HG02759 (cell line): Measurements from ENCODE around the gene ZHX3.
"Not testable (repeated sequence)": the region's sequence is repeated elsewhere in the genome, so short reads cannot be mapped to it uniquely, and the experiment has no call there.

Experiments used
- ATAC-seq: cut with Tn5 transposase; IDR thresholded peaks from one replicate; pipeline ENCODE4 v1.9.1; 2021; ENCODE audit warnings: mild to moderate bottlenecking, moderate library complexity; ENCODE audit not compliant: unreplicated experiment

The ZHX3 gene

DNA sequence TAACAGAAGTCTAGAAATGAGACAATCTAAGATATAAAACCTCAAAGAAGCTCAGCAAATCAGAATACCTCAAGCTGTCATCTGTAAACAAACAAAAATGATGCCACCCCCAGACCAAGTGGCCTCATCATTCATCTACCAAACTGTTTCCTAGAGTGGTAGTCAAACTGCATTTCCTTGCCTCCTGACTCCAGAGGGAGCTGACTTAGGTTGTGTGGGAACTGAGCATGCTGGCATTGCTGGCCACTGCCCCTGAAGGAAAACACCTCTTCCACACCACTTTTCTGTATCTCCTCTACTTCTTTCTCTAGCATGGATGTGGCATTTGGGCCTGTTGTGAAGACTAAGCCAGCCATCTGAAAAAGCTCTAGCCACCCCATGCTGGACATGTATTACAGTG is 56.3 kb downstream of the ZHX3 start:
- no peak for ATAC-seq

DNA sequence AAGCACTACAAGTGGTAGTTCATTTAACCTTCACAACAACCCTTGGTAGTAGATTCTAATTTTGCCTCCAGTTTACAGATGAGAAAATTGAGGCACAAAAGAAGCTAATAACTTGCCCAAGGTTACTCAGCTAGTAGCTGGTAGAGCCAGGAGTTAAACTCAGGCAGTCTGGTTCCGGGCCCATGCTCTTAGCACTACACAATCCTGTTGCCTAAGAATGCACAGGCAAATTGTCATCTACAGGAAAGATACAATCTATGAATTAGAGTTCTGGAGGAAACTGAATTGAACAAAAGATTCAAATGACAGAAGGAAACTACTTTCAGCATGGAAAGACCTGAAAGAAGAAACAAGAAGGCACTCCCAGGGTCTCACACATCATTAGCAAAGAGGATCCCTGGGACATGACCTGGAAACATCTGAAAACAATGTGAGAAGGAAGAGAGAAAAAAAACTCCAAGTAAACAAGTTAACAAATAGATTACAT is 56.8 kb downstream of the ZHX3 start:
- no peak for ATAC-seq

DNA sequence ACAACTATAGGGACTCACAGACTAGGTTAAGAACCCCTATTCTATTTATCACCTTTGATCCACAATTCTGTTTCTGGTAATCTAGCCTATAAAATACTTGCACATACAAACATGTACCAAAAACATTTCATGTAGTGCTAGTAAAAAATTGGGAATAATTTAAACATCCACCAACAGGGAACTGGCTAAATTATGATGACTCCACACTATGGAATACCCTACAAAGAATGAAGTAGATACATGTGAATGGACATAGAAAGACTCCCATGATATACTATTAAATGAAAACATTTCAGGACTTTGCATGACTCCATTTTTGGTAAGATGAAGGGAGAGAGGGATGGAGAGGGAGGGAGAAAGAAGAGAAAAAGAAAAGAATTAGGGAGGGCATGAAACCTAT is 58.2 kb downstream of the ZHX3 start:
- no peak for ATAC-seq

DNA sequence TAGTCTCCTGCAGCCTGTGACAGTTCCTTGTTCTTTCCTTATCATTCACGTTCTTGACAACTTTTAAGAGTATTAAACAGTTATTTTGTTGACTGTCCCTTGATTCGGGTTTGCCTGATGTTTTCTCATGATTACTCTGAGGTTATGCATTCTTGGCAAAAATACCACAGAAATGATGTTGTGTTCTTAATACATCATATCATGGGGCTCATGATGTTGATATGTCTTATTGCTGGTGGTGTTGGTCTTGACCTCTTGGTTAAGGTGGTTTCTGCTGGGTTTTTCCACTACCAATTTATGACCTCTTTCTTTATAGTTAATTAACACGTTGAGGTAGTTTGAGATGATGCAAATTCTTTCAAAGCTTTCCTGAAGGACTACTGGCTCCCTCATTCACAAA is 59.1 kb downstream of the ZHX3 start:
- no peak for ATAC-seq

DNA sequence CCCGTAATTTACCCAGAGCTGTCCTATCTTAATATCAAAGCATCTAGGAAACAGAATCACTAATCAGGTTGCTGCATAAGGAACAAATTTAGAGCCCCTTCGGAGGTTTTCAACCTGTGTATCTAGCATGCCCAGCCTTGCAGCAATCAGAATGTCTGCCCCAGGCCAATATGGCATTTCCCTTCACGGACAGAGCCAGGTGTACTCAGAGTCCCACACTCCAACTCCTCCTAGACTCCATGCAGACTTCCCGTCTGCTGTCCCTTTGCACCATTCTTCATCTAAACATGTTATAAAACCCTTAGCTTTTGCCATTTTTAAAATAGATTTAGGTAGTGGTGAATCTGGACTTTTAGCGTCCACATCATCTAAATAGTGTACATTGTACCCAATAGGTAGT is 61.0 kb downstream of the ZHX3 start:
- no peak for ATAC-seq

DNA sequence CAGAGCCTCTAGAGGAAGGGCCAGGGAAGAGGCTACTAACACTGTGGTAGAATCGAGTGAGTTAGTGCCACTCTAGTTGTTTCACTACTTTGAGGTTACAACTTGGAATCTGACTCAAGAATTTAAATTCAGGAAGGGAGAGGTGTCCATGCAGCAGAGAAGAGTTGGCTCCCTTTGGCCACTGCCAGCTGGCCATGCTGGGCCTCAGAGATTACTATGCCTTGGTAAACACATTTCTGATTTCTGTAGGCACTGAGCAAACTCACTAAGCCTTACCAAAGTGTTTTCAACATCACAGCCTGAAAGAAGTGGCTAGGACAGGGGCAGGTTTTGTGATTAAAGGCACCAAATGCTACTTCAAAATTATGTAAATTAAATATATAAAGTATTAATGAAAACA is 61.9 kb downstream of the ZHX3 start:
- no peak for ATAC-seq

DNA sequence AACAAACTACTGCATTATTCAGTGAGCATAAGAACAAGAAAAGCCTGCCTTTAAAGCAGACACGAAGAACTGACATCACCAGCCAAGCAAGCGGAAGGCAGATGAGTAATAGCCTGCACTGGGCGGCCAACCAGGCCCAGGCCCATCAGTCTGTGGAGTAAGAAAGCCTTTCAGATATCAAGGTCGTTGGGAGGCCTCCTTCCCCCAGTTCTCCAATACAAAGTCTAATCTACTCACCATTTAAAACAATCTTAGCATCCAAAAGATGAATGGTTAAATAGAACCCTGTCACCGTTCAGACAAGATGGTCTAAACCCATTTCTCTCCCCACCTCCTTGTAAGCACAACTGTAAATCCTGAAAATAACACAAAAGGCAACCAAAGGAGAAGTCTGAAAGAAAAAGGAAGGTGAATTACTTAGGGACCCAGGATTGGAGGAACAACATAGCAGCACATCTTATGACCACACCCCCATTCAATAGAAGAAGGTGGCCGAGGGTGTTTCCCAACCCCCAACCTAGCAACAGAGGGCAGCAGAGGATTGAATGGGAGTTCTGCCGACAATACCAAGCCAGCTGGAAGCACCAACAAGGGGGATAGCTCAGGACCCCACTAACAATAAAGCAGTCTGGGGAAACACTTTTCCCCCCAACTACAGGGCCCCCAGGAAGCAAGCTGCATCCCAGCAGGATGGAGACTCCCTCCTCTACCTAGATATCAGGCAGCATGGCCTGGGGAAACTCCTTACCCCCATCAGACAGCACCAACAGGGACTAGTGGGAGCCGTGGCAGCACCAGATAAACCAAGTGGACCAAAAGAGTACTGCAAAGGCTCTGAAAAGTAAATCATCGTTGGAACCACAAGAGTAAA is 67.9 kb downstream of the ZHX3 start:
- peak; percentile 71 for ATAC-seq

DNA sequence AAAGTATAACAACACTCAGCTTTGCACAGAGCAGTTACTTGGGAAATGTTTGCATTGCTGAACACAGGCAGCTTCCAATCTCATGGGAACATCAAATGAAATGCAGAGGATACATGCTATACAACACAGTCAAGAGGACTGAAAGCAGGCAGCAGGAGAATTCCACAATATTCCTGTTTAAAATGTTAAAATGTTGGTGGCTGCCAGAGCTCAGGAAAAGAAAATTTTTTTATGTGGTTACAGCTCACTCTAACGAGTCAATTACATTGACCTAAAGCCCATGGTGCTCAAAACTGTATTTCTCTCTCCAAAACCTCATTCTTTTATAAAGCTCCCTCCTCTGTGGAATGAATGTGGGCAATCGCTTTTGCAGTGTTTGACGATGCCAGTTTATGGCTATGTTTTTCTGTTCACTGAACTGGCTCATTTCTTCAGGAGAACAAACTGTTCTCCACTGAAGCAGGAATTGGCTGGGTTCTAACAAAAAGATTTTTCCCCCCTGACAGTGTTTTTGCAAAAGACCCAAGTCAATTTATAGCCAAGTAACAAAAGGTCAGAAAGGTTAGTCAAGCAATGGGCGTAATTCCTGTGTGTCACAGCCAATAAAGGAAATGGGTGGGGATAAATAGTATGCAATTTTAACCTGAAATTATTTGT is 69.0 kb downstream of the ZHX3 start:
- ATAC-seq: no peak

DNA sequence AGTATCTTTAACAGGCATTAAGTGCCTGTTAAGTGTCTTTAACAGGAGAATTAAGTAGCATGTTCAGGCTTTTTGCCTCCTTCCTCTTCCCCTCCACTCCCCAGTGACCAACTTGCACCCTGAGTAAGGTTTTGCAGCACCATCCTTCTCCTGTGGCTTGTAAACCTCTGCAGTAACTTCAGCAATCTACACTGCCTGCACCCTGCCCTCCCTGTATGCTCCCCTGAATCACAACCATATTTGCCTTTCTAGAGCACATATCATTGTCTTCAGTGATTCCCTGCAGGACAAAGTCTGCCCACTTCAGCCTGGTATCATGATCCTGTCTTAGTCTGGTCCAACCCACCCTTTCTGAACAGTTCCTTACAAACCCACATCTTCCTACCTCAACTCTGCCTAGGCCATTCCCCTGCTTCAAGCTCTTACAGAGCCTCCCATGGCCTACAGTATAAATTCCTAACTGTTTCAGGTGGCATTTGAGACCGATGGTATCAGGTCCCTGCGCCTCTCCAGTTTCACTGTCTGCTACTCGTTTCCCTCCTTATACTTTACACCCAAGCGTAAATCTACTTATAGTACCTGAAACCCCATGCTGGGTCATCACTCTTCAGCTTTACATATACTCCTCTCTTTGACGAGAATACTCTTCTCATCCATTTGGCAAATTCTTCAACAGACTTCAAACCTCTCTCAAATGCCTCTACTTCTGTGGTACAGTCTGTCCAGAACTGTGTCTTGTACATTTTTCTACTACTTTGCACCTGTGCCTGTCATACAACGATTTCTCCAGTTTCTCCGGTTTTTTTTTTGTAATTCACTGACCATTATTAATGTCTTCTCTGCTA is 69.8 kb downstream of the ZHX3 start:
- no peak for ATAC-seq

DNA sequence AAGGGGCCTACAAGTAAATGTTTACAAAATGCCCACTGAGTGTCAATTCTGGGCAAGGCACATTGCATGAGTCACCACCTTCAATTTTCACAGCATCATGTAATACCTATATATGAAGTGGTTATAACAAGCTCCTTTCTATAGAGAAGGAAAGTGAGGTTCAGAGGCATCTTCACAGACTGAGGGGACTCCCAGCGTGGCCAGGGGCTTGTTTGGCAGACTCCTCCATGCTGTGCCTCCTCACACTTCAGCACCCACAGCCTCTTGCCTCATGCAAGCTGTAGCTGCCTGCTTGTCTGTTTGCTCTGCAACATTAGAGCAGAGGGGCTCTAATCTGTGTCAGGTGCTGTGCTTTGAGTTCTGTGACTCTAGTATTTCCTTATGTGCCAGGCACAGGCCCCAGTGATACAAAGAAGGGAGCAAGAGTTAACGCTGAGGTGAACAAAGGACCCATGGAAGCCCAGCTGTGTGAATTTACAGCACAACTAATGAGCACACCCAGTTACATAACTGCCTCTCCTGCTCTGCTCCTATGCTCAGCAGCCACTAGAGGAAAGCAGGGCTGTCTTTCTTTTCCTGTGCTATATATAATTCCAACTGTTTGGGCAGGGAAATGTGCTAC is 72.3 kb downstream of the ZHX3 start:
- ATAC-seq: no peak

DNA sequence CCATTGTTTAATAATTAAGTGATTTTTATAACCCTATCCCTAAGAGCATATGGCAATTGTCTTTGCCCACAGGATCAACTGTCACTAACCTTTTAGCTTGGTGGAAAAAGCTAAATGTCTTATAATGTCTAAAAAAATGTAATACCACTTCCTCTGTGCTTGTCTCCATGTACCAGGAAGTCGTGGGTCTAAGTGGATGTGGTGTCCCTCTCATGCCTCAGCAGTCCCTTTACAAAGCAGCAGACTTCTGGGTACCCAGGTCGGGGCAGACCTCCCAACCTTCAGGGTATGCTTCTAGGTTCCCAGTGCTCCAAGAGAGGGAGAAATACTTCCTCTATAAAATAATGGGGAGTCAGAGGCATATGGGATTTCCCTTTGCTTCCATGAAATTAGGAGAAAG is 74.7 kb downstream of the ZHX3 start:
- ATAC-seq: no peak

DNA sequence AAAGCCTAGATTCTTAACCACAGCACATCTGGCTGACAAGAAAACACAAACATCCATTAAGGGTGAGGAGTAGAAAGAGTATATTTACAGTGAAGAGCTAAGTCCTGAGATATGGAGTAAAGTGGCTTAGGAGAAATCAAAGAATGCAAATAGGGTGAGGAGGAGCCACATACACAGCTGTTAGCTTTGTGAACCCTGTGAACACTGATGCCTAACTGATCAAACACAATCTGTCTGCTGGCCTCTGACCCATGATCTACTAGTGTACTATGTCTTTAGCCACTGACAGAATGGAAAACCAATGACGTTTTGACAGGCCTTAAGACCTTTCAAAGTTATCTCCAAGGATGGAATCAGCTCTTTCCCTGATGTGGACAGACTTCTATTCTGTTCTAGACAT is 75.2 kb downstream of the ZHX3 start:
- no peak for ATAC-seq

DNA sequence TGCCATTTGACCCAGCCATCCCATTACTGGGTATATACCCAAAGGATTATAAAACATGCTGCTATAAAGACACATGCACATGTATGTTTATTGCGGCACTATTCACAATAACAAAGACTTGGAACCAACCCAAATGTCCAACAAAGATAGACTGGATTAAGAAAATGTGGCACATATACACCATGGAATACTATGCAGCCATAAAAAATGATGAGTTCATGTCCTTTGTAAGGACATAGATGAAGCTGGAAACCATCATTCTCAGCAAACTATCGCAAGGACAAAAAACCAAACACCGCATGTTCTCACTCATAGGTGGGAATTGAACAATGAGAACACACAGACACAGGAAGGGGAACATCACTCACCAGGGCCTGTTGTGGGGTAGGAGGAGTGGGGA is 80.3 kb downstream of the ZHX3 start:
- ATAC-seq: not testable (repeated sequence)

DNA sequence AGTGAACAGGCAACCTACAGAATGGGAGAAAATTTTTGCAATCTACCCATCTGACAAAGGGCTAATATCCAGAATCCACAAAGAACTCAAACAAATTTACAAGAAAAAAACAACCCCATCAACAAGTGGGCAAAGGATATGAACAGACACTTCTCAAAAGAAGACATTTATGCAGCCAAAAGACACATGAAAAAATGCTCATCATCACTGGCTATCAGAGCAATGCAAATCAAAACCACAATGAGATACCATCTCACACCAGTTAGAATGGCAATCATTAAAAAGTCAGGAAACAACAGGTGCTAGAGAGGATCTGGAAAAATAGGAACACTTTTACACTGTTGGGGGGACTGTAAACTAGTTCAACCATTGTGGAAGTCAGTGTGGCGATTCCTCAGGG is 80.7 kb downstream of the ZHX3 start:
- ATAC-seq: not testable (repeated sequence)

DNA sequence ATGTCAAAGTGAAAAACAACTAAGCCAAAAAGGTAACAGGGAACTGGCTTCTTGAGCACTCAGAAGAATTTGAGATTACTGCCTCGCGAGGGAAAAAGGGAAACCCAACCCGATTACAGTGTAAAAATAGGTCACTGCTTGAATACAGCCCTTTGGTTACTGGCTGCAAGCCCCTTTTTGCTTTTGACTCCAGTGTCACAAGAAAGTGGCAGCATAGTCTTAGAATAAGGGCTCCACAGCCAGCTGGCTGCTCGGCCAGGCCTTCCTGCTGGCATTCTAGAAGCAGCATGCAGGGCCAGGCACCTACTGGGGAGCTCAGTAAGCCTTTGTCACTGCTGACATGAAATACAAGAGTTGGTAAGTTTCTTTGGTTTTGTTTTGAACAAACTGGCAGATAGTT is 83.0 kb downstream of the ZHX3 start:
- no peak for ATAC-seq

DNA sequence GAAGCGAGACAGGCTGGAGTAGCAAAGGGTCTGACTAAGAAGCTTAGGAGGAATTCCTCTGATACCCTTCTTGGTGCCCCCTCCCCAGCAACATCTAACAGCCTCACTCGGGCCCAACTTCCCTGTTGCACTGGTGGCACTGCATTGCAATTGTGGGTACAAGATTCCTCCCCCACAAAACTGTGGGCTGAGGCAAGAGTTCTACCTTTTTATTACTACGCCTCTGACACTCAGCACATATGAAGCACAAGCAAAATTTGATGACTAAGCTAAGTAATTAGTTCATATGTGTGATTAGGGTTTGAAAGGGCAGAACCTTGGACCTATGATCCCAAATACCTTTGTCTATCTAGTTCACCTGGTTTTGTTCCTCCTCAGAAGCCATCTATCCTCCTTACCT is 83.5 kb downstream of the ZHX3 start:
- no peak for ATAC-seq

DNA sequence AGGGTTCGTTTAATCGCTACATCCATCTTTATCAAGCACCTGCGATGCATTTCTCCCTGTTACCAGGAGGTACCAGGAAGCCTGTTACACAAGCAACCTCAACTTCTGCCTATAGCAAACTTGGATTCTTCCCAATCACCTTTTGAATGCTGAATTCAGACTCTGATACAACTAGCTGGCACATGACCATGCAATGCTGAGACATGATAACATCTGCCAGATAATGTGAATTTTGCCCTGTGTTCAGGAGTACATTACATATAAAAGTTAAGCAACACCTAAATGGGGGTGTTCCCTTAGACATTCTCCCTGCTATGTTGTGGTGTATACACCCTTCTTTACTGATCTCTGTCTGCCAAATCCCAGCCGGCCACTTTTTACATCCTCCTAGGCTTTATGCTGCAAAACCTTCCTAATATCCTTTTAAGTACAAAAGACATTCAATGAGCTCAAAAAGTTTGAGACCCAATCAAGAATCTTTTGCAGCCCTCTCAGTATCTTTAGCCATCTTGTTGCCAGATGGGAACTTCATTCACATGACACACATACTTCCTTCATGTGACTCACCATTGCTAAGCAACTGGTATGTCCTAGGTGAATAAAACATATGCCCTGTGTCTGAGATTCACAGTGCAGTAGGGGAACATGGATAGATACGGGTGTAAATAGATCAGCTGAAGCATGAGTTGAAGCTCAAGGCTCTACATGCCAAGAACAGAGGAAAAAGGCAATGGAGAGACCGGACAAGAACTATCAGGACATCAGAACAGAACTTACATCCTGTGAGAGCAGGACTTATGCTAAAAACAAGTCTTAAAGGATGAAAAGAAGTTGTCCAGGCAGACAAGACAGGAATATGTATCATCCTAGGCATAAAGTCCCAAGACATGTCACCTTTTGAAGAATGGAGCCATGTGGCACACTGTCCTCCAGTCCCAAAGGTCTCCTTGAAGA is 84.3 kb downstream of the ZHX3 start:
- ATAC-seq: no peak

DNA sequence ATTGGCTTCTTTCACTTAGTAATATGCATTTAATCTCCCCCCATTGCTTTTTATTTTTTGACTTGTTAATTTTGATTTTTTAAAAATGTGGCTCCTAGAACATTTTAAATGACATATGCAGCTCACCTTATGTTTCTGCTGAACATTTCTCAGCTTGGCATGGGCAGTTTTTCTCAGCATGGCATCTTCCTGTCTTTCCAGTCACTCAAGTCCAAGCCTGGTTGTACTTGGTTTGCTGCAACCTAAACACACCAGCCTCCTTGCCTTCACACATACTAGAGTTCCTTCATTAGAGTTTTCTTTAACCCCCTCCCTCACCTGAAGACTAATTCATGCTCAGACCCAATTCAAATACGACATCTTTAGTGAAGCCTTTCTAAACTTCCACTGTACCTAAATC is 86.4 kb downstream of the ZHX3 start:
- ATAC-seq: no peak

DNA sequence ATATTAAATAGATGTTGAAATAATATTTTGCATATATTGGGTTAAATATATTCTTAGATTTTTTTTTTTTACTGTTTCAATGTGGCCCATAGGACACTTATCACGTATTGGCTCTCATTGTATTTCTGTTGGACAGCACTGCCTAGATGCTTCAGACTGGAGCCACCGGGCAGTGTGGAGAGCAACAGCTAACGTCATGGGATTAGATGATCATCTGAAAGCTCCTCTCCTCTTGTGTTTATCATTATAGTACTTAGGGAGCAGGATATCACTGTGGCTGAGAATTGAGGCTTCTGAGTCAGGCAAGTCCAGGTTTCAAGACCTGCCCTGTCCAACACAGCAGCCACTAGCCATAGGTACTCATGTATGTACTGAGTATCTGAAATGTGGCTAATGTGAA is 87.4 kb downstream of the ZHX3 start:
- no peak for ATAC-seq

DNA sequence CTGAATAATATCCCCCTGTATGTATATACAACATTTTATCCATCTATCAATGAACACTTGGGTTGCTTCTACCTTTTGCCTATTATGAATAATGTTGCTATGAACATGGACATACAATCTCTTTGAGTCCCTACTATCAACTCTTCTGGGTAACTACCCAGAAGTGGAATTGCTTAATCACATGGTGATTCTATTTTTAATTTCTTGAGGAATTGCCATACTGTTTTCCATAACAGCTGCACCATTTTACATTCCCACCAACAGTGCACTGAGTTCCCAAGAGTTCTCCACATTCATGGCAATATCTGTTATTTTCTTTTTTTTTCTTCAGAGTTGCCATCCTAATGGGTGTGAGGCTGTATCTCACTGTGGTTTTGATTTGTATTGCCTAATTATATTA is 88.3 kb downstream of the ZHX3 start:
- ATAC-seq: no peak
